ENCODE results near the gene IL17REL. TPM values are rescaled to one million over a fixed set of nuclear protein-coding genes. Genes with fewer than 3 reads are reported as not detected.

Gene IL17REL
- total and polyA plus RNA-seq, 2 of the 13 experiments (the other 11 are each of a cell fraction or from before 2014, with no cell fraction given): not detected

DNA sequence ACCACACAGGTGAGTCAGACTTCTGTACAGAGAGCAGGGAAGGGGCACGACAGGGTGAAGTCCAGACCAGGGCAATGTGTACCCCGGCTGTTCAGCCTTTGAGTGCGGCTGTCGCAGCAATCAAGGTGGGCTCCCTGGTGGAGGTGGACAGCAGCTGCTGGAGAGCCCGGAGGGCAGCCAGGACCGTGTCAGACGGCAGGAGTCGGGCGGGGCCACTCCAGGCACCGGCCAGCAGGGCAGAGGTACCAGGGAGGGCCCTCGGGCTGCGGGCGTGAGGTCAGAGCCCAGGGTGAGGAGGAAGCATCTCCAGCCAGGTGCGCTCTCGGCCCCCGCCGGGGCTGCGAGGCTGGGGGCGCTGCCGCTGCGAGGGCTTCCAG lies 52.8 kb downstream of the IL17REL start (continued):
- TF ChIP-seq, protein P1, sequence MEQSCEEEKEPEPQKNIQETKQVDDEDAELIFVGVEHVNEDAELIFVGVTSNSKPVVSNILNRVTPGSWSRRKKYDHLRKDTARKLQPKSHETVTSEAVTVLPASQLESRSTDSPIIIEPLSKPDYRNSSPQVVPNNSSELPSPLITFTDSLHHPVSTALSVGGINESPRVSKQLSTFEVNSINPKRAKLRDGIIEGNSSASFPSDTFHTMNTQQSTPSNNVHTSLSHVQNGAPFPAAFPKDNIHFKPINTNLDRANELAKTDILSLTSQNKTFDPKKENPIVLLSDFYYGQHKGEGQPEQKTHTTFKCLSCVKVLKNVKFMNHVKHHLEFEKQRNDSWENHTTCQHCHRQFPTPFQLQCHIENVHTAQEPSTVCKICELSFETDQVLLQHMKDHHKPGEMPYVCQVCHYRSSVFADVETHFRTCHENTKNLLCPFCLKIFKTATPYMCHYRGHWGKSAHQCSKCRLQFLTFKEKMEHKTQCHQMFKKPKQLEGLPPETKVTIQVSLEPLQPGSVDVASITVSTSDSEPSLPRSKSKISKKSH (CRISPR knock-in tag; IDR thresholded peaks at IDR 0.05; ENCODE audit: borderline replicate concordance): 0 out of 2 replicates have a peak, but pooled peaks have one; percentile 30
- TF ChIP-seq STAT5B (CRISPR knock-in tag; IDR thresholded peaks at IDR 0.05): no peak
- TF ChIP-seq, protein P2, sequence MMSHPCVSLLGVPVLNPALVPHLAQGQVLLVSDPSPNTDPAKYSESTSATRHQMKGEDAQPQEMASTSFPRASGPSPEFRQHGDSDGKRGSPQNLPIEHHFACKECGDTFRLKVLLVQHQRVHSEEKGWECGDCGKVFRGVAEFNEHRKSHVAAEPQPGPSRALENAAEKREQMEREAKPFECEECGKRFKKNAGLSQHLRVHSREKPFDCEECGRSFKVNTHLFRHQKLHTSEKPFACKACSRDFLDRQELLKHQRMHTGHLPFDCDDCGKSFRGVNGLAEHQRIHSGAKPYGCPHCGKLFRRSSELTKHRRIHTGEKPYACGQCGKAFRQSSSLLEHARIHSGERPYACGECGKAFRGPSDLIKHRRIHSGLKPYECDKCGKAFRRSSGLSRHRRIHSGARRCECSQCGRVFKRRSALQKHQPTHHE (CRISPR knock-in tag; IDR thresholded peaks at IDR 0.05; ENCODE audit: borderline replicate concordance): no peak
- TF ChIP-seq TP53 (CRISPR knock-in tag; conservative IDR thresholded peaks at IDR 0.05): no peak
- TF ChIP-seq MAZ (IDR thresholded peaks at IDR 0.05; ENCODE audit: borderline replicate concordance, low read depth, low read length): peak; percentile 21; the same call in 1 of the 2 replicates
- no peak for TF ChIP-seq MAZ (CRISPR knock-in tag; IDR thresholded peaks at IDR 0.05; ENCODE audit: low read depth)
- no peak for TF ChIP-seq TBX2 (CRISPR knock-in tag; IDR thresholded peaks at IDR 0.05; ENCODE audit: borderline replicate concordance)
- no peak for TF ChIP-seq YY1 (IDR thresholded peaks at IDR 0.05; ENCODE audit: insufficient read depth, insufficient replicate concordance, low read depth, low read length)
- no peak for TF ChIP-seq NR2F2 (IDR thresholded peaks at IDR 0.05; ENCODE audit: borderline replicate concordance, low read depth)
- TF ChIP-seq ZNF501 (CRISPR knock-in tag; IDR thresholded peaks at IDR 0.05): peak; percentile 60; the same call in 1 of the 2 replicates
- TF ChIP-seq SSRP1 (CRISPR knock-in tag; IDR thresholded peaks at IDR 0.05): no peak
- no peak for TF ChIP-seq FLYWCH1 (CRISPR knock-in tag; IDR thresholded peaks at IDR 0.05)
- TF ChIP-seq NR2F6 (IDR thresholded peaks at IDR 0.05): no peak
- TF ChIP-seq NR2F6 (CRISPR knock-in tag; IDR thresholded peaks at IDR 0.05): 0 out of 2 replicates have a peak, but pooled peaks have one; percentile 8
- peak; percentile 100 for TF ChIP-seq ZFP36 (IDR thresholded peaks at IDR 0.05; ENCODE audit: borderline replicate concordance, low read depth, low read length, partially characterized antibody)
- TF ChIP-seq ZNF644 (CRISPR knock-in tag; IDR thresholded peaks at IDR 0.05; ENCODE audit: low read depth): no peak
- TF ChIP-seq RXRB (CRISPR knock-in tag; IDR thresholded peaks at IDR 0.05; ENCODE audit: borderline replicate concordance): no peak
- no peak for TF ChIP-seq SNRNP70 (IDR thresholded peaks at IDR 0.05; ENCODE audit: low read depth, low read length)
- TF ChIP-seq ZNF432 (CRISPR knock-in tag; IDR thresholded peaks at IDR 0.05; ENCODE audit: borderline replicate concordance): no peak
- TF ChIP-seq MTF2 (CRISPR knock-in tag; IDR thresholded peaks at IDR 0.05; ENCODE audit: borderline replicate concordance): peak; percentile 75; the same call in 1 of the 2 replicates
- TF ChIP-seq NR2C2 (CRISPR knock-in tag; IDR thresholded peaks at IDR 0.05; ENCODE audit: borderline replicate concordance): peak; percentile 14; the same call in 1 of the 2 replicates
- TF ChIP-seq NCOR1 (IDR thresholded peaks at IDR 0.05; ENCODE audit: borderline replicate concordance, low read length): no peak
- TF ChIP-seq, protein P3, sequence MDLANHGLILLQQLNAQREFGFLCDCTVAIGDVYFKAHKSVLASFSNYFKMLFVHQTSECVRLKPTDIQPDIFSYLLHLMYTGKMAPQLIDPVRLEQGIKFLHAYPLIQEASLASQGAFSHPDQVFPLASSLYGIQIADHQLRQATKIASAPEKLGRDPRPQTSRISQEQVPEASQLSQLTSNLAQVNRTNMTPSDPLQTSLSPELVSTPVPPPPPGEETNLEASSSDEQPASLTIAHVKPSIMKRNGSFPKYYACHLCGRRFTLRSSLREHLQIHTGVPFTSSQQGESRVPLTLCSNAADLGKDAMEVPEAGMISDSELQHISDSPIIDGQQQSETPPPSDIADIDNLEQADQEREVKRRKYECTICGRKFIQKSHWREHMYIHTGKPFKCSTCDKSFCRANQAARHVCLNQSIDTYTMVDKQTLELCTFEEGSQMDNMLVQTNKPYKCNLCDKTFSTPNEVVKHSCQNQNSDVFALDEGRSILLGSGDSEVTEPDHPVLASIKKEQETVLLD (CRISPR knock-in tag; IDR thresholded peaks at IDR 0.05; ENCODE audit: low read depth): peak; percentile 22; the same call in 1 of the 2 replicates
- no peak for TF ChIP-seq ONECUT2 (CRISPR knock-in tag; IDR thresholded peaks at IDR 0.05)
- 0 out of 2 replicates have a peak, but pooled peaks have one; percentile 5 for TF ChIP-seq HOXA3 (CRISPR knock-in tag; IDR thresholded peaks at IDR 0.05)
- no peak; the same call in none of the 2 replicates for TF ChIP-seq ZNF446 (CRISPR knock-in tag; IDR thresholded peaks at IDR 0.05)
- TF ChIP-seq ZNF788 (CRISPR knock-in tag; IDR thresholded peaks at IDR 0.05; ENCODE audit: borderline replicate concordance): no peak
- TF ChIP-seq ZNF3 (CRISPR knock-in tag; IDR thresholded peaks at IDR 0.05): no peak
- no peak for TF ChIP-seq ZNF343 (CRISPR knock-in tag; IDR thresholded peaks at IDR 0.05)

Measured in HepG2 (cell line).